Astrocyte (in vitro differentiated cells and primary cell): Measurements from ENCODE around the gene SUV39H2. TPM values are rescaled to one million over a fixed set of nuclear protein-coding genes. Genes with fewer than 3 reads are reported as not detected.
A peak's percentile ranks its signal among the peaks of the same experiment; 100 is the strongest.

ENCODE experiments used
- DNase-seq: peaks from one replicate; pipeline ENCODE4 v3.0.0-alpha.2; 2010; ENCODE audit warnings: low read depth
- FAIRE-seq: peaks from 2 replicates; lab custom pipeline; 2011; peaks lifted over from hg19 to GRCh38; lab: Jason Lieb, UNC
- H2AFZ ChIP-seq: 2 replicates; pipeline ENCODE4 v1.6.0; 2012; ENCODE audit warnings: low read depth, low read length, inconsistent platforms
- H3K27ac ChIP-seq: 2 replicates; pipeline ENCODE4 v1.5.1; 2011; ENCODE audit warnings: low read depth, low read length, inconsistent platforms
- H3K27me3 ChIP-seq: 2 replicates; pipeline ENCODE4 v1.6.0; 2011; ENCODE audit warnings: low read length, inconsistent platforms; ENCODE audit not compliant: insufficient read depth
- H3K36me3 ChIP-seq: 2 replicates; pipeline ENCODE4 v1.5.1; 2011; ENCODE audit warnings: low read length, inconsistent platforms; ENCODE audit not compliant: insufficient read depth
- H3K4me1 ChIP-seq: 2 replicates; pipeline ENCODE4 v1.5.1; 2011; ENCODE audit warnings: low read length, inconsistent platforms; ENCODE audit not compliant: insufficient read depth
- H3K4me2 ChIP-seq: 2 replicates; pipeline ENCODE4 v1.6.0; 2012; ENCODE audit warnings: low read length, inconsistent platforms
- H3K4me3 ChIP-seq: 2 replicates; pipeline ENCODE4 v1.5.1; 2011; ENCODE audit warnings: low read depth, mild to moderate bottlenecking, low read length, inconsistent platforms; ENCODE audit not compliant: insufficient read depth
- H3K79me2 ChIP-seq: 2 replicates; pipeline ENCODE4 v1.6.0; 2012; ENCODE audit warnings: mild to moderate bottlenecking, low read length, inconsistent platforms; ENCODE audit not compliant: insufficient read depth
- H3K9ac ChIP-seq: 2 replicates; pipeline ENCODE4 v1.6.0; 2012; ENCODE audit warnings: mild to moderate bottlenecking, low read length, inconsistent platforms
- H3K9me3 ChIP-seq: 2 replicates; pipeline ENCODE4 v1.5.1; 2012; ENCODE audit warnings: low read depth, mild to moderate bottlenecking, low read length, inconsistent platforms; ENCODE audit not compliant: insufficient read depth
- H4K20me1 ChIP-seq: 2 replicates; pipeline ENCODE4 v1.6.0; 2012; ENCODE audit warnings: low read length, inconsistent platforms; ENCODE audit not compliant: insufficient read depth
- H3K27ac Mint-ChIP-seq: one replicate; pipeline ENCODE4 v1.8.0; 2021; ENCODE audit warnings: mild to moderate bottlenecking, mixed read lengths; ENCODE audit not compliant: unreplicated experiment
- H3K27me3 Mint-ChIP-seq: one replicate; pipeline ENCODE4 v1.8.0; 2021; ENCODE audit warnings: low read depth, mixed read lengths; ENCODE audit not compliant: unreplicated experiment
- H3K36me3 Mint-ChIP-seq: one replicate; pipeline ENCODE4 v1.8.0; 2021; ENCODE audit warnings: low read depth, mixed read lengths; ENCODE audit not compliant: unreplicated experiment
- H3K4me1 Mint-ChIP-seq: one replicate; pipeline ENCODE4 v1.8.0; 2021; ENCODE audit warnings: low read depth, mixed read lengths; ENCODE audit not compliant: unreplicated experiment
- H3K4me3 Mint-ChIP-seq: one replicate; pipeline ENCODE4 v1.8.0; 2021; ENCODE audit warnings: mild to moderate bottlenecking, moderate library complexity, mixed read lengths; ENCODE audit not compliant: unreplicated experiment
- H3K9me3 Mint-ChIP-seq: one replicate; pipeline ENCODE4 v1.8.0; 2021; ENCODE audit warnings: mild to moderate bottlenecking, mixed read lengths; ENCODE audit not compliant: unreplicated experiment
- EZH2 ChIP-seq: IDR thresholded peaks from 2 replicates; pipeline ENCODE4 v1.6.1; 2012; ENCODE audit warnings: mild to moderate bottlenecking, low read length, inconsistent platforms; ENCODE audit not compliant: insufficient read depth
- total RNA-seq: library from RNA; stranded (reverse); gene quantifications from 2 replicates; pipeline ENCODE4 v1.2.1, GENCODE V29; 2021
- TF ChIP-seq, protein P1 (sequence below): IDR thresholded peaks from 2 replicates; pipeline ENCODE4 v1.5.1; 2011; ENCODE audit warnings: low read depth, mild to moderate bottlenecking, inconsistent platforms, low read length, moderate library complexity; ENCODE audit not compliant: insufficient read depth

SUV39H2 gene
- total RNA-seq, 1 donor from 2014 or later, result 10.6 TPM

DNA sequence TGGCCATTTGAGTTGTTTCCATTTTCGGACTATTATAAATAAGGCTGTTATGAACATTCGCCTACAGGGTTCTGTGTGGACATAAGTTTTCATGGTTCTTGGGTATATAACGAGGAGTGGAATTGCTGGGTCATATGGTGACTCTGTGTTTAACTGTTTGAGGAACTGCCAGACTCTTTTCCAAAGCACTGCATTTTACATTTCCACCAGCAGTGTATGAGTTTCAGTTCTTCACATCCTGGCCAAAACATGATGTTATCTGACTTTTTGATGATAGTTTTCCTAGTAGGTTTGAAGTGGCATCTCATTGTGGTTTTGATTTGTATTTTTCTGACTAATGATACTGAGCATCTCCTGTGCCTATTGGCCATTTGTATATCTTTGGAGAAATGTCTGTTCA, 5.4 kb downstream of the SUV39H2 start:
- H3K9ac ChIP-seq, result no peak overlapping the region
- peaks cover 94% of the 10 kb centered on the region for H3K79me2 ChIP-seq
- H3K27me3 ChIP-seq, result no peaks in the 10 kb centered on the region
- H3K9me3 ChIP-seq, result no peaks in the 10 kb centered on the region
- H3K9me3 Mint-ChIP-seq, result no peaks in the 10 kb centered on the region
- DNase-seq (no peak), FAIRE-seq (no peak)
- no peak overlapping the region for H3K4me3 Mint-ChIP-seq
- H3K27ac ChIP-seq, result no peak overlapping the region
- H3K27ac Mint-ChIP-seq, result no peak overlapping the region
- no peak overlapping the region for H3K4me3 ChIP-seq
- no peaks in the 10 kb centered on the region for H3K36me3 Mint-ChIP-seq
- peaks cover 3% of the 10 kb centered on the region for H3K4me1 Mint-ChIP-seq
- no peak overlapping the region for H3K4me2 ChIP-seq
- peaks cover 37% of the 10 kb centered on the region for H4K20me1 ChIP-seq
- H2AFZ ChIP-seq, result no peak overlapping the region
- peaks cover 2% of the 10 kb centered on the region for H3K36me3 ChIP-seq
- H3K27me3 Mint-ChIP-seq, result no peaks in the 10 kb centered on the region
- H3K4me1 ChIP-seq, result peaks cover 9% of the 10 kb centered on the region
- TF ChIP-seq EZH2, result no peak
- TF ChIP-seq, protein P1, sequence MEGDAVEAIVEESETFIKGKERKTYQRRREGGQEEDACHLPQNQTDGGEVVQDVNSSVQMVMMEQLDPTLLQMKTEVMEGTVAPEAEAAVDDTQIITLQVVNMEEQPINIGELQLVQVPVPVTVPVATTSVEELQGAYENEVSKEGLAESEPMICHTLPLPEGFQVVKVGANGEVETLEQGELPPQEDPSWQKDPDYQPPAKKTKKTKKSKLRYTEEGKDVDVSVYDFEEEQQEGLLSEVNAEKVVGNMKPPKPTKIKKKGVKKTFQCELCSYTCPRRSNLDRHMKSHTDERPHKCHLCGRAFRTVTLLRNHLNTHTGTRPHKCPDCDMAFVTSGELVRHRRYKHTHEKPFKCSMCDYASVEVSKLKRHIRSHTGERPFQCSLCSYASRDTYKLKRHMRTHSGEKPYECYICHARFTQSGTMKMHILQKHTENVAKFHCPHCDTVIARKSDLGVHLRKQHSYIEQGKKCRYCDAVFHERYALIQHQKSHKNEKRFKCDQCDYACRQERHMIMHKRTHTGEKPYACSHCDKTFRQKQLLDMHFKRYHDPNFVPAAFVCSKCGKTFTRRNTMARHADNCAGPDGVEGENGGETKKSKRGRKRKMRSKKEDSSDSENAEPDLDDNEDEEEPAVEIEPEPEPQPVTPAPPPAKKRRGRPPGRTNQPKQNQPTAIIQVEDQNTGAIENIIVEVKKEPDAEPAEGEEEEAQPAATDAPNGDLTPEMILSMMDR, result no peak

DNA sequence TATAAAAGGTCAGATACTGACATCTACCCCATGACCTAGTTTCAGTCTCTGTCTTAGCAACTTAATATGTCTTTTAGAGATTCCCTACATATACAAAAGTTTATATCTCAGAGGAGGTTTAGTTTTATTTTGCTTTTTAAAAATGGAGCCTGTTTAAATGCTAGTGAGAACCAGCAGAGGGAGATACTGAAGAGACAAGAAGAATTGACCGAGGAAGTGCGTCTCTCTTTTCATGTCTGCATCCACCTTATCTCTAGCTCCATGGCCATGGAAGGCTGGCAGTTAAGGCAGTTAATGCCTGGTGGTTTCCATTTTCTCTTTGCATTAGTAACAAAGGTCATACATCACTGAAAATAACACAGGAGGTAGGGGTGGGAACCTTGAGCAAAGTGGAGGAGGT, 10.7 kb downstream of the SUV39H2 start:
- no peaks in the 10 kb centered on the region for H3K36me3 Mint-ChIP-seq
- peaks cover 93% of the 10 kb centered on the region for H3K79me2 ChIP-seq
- no peak overlapping the region for H3K4me2 ChIP-seq
- no peaks in the 10 kb centered on the region for H3K9me3 Mint-ChIP-seq
- H3K27ac ChIP-seq, result no peak overlapping the region
- H3K4me3 ChIP-seq, result no peak overlapping the region
- H3K9ac ChIP-seq, result no peak overlapping the region
- no peaks in the 10 kb centered on the region for H3K27me3 ChIP-seq
- H4K20me1 ChIP-seq, result peaks cover 38% of the 10 kb centered on the region
- H3K27ac Mint-ChIP-seq, result no peak overlapping the region
- TF ChIP-seq, protein P1, result peak; percentile 25
- no peak for TF ChIP-seq EZH2
- no peaks in the 10 kb centered on the region for H3K4me1 ChIP-seq
- H3K4me1 Mint-ChIP-seq, result no peaks in the 10 kb centered on the region
- no peaks in the 10 kb centered on the region for H3K9me3 ChIP-seq
- no peak overlapping the region for H2AFZ ChIP-seq
- no peak for FAIRE-seq
- no peak for DNase-seq
- no peaks in the 10 kb centered on the region for H3K27me3 Mint-ChIP-seq
- H3K4me3 Mint-ChIP-seq, result no peak overlapping the region
- H3K36me3 ChIP-seq, result peaks cover 2% of the 10 kb centered on the region

DNA sequence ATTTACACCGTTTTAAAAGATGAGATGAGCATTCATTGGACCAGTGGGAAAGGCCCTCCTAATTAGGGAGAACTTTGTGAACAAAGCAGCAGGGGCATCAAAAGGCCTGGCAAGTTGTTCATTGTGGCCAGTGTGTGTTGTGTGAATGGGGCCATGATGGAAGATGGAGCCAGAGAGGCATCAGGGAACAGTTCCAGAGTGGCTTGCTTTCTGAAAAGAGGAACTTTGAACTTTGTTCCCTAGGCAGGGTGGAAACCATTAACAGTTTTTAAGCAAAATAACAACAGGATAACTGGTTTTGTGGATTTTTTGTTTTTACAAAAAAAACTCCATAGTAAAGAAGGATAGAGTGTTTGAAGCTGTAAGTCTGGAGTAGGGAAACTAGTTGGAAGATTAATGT, 12.5 kb downstream of the SUV39H2 start:
- Mint-ChIP-seq H3K27me3 (no peaks in the 10 kb centered on the region), H3K4me1 (no peaks in the 10 kb centered on the region), H3K4me3 (no peak overlapping the region)

More for the DNA sequence above, 12.5 kb downstream of the SUV39H2 start:
- H3K27ac ChIP-seq, result no peak overlapping the region
- H3K36me3 Mint-ChIP-seq, result no peaks in the 10 kb centered on the region
- H2AFZ ChIP-seq, result no peak overlapping the region
- DNase-seq, result no peak
- H3K36me3 ChIP-seq, result no peaks in the 10 kb centered on the region
- H3K9ac ChIP-seq, result no peak overlapping the region
- no peaks in the 10 kb centered on the region for H3K9me3 Mint-ChIP-seq
- peaks cover 90% of the 10 kb centered on the region for H3K79me2 ChIP-seq
- no peaks in the 10 kb centered on the region for H3K27me3 ChIP-seq
- TF ChIP-seq, protein P1, result no peak
- no peak for TF ChIP-seq EZH2
- H4K20me1 ChIP-seq, result peaks cover 33% of the 10 kb centered on the region
- no peaks in the 10 kb centered on the region for H3K4me1 ChIP-seq
- no peak overlapping the region for H3K4me2 ChIP-seq
- no peak overlapping the region for H3K27ac Mint-ChIP-seq
- no peaks in the 10 kb centered on the region for H3K9me3 ChIP-seq
- H3K4me3 ChIP-seq, result no peak overlapping the region
- no peak for FAIRE-seq
